GM12864 (cell line): ENCODE data around the gene CTRB1.

Source experiments
- DNase-seq: peaks from one replicate; pipeline ENCODE4 v3.0.0-alpha.2; 2011; ENCODE audit warnings: low read depth
- H3K4me3 ChIP-seq: 2 replicates; pipeline ENCODE4 v1.5.1; 2011; ENCODE audit warnings: mild to moderate bottlenecking, low read depth, low read length, control low read depth
- TF ChIP-seq, protein P1 (sequence below): IDR thresholded peaks from 2 replicates; pipeline ENCODE4 v1.5.1; 2011; ENCODE audit warnings: low read depth, mild to moderate bottlenecking, moderate library complexity, low read length, control low read depth, inconsistent platforms; ENCODE audit errors: missing control alignments

The CTRB1 gene

DNA sequence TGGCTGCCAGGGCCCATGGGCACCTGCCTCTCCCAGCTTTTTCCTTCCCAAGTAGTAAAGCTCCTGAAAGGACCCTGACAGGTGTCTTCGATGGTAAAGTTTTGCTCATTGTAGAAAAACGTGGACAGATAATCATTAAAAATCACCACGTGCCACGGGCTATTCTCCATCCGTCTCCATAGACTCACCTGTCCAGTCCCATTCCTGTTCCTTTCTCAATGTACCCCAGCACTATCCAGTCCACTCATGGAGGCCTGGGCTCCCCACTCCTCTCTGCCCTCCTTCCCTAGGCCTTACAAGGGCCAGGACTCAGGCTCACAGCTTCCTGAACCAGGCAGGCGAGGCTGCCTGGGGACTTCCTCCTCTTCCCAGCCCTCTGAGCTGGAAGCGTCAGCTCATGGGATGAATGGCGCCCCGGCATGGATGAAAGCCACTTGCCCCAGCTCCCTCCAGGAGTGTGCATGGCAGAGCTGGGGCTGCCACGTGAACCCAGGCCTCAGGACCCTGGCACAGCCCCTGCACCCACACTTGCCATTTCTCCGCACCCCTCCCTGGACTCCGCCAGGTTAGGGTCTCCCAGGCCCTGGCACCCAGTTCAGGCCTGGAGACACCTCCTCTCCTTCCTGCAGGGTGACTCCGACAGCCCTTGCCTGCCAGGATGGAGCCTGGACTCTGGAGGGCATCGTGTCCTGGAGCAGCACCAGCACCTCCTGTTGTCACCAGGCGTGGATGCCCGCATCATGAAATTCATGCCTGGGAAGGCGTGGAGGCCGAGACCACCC is 8.8 kb downstream of the CTRB1 start:
- TF ChIP-seq, protein P1, sequence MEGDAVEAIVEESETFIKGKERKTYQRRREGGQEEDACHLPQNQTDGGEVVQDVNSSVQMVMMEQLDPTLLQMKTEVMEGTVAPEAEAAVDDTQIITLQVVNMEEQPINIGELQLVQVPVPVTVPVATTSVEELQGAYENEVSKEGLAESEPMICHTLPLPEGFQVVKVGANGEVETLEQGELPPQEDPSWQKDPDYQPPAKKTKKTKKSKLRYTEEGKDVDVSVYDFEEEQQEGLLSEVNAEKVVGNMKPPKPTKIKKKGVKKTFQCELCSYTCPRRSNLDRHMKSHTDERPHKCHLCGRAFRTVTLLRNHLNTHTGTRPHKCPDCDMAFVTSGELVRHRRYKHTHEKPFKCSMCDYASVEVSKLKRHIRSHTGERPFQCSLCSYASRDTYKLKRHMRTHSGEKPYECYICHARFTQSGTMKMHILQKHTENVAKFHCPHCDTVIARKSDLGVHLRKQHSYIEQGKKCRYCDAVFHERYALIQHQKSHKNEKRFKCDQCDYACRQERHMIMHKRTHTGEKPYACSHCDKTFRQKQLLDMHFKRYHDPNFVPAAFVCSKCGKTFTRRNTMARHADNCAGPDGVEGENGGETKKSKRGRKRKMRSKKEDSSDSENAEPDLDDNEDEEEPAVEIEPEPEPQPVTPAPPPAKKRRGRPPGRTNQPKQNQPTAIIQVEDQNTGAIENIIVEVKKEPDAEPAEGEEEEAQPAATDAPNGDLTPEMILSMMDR: no peak
- no peak for DNase-seq
- no peak overlapping the region for H3K4me3 ChIP-seq

DNA sequence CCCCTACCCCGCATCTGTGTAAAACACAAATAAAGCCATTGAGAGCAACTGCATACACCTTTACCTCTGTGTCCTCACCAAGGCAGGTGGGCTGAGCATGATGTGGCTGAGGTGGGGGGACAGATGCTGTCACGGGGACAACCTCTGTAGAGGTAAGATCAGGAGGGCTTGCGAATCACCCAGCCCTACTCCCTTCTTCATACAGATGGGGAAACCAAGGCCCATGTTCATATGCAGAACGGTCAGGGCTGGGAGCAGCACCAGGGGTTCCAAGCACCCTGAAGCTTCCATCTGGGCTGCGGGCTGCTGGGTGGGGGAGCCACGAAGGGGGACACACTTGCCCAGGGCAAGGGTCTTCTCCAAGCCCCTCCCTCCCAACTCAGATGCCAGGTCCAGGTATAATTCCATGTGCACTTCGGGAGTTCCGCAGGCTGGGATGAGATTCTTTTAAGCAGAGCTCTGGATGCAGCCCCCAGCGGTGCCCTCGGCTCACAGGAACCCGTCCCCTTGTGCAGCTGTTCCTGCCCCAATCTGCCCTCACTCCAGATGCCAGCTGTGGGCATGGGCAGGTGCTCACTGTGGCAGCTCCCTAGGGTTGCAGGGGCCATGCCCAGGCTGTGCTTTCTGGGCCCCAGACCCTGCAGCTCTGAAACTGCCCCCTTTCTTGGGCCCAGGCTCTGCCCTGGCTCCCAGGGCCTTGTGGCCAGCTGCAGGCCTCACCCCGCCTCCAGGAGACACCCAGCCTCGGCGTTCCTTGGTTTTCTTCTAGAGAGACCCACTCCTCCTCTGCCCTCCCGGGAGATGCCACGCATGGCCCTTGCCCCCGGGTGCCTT is 9.6 kb downstream of the CTRB1 start:
- H3K4me3 ChIP-seq: no peak overlapping the region
- DNase-seq: no peak
- TF ChIP-seq, protein P1: no peak

DNA sequence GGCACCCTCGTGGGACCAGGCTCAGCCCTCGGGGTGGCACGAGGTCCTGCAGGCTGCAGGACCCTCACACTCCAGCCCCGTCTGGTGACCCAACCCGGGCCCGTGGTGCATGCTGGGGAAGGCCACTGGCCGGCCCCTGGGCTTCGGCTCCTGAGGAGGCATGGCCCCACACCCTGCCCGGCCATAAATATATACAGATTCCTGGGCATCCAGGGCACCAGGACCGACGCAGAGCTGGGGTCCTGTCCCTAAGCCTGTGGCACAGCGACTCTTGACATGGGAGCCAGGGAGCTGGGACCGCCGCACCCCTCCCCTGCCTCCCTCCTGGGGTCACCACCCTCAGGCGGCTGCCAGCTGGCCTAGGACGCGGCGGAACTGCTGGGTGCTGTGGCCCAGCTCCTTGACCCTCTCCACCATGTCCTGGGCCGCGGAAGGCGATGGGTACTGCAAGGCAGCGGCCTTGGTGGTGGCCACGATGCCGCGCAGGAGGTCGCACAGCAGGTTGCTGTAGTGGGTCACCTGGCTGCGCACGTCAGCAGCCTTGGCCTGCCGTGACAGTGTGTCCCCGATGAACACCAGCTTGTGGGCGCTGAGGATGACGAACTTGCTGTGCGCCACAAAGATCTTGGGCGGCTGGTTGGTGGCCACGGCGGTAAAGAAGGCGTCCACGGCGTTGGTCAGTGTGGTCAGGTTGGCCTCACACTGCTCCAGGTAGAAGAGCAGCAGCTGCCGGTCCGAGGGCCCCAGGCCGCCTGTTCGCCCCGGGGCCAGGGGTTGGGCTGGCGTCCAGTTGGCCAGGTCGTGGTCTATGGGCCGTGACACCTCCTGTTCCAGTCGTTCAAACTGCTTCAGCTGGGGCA is 10.6 kb downstream of the CTRB1 start:
- H3K4me3 ChIP-seq: no peak overlapping the region
- TF ChIP-seq, protein P1: no peak
- no peak for DNase-seq

DNA sequence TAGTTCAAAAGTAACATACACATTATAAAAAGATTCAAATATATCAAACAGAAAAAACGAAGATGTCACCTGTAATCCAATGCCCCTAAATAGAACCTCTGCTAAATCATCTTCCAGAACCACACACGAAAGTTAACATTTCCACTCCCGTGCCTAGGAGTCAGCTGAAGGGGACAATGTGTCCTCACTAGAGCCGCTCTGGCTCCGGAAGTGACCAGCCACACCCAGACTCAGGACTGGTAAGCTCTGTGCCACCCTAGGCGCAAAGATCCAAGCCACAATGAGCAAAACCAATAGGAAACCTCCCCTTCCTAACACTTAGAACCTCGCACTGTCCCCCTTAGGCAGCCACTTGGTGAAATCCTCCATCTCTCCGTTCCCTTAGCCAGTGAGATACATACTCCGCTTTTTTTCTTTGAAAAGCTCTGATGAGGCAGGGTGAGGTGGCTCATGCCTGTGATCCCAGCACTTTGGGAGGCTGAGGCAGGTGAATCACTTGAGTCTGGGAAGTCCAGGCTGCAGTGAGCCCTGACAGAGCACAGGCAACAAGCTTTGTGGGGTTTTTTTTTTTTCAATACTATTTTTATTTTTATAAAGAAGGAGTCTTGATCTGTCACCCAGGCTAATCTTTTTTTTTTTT is 11.8 kb downstream of the CTRB1 start:
- DNase-seq: no peak
- H3K4me3 ChIP-seq: no peak overlapping the region
- TF ChIP-seq, protein P1: no peak

DNA sequence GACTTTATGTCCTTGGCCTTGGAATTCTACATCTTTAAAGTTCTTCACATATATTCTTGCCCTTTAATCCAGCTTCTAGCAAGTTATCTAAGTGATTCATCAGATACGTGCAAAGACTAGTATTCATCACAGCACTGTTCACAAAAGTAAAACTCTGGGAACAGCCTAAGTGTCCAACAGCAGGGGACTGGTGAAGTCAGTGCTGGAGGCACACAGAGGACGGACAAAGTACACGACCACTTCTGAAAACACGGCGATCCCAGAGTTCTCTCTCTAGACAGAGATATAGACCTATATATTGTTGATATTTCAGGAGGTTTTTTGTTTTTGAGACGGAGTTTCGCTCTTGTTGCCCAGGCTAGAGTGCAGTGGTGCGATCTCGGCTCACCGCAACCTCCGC is 12.8 kb downstream of the CTRB1 start:
- H3K4me3 ChIP-seq: no peak overlapping the region
- no peak for DNase-seq
- TF ChIP-seq, protein P1: no peak

DNA sequence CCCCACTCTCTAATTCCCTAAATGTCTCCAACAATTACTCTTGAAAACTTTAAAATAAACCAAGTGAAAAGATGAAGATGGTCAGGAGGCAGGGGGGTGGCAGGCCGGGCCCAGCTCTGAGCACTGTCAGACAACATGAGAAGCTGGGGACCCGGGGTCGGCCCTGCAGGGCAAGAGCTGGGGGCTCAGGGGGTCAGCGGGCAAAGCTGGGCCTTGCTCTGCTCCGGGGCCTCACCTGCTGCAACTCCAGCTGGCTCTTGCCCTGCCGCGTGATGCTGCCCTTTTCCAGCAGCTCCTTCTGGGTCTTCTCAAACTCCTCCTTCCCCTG is 14.8 kb downstream of the CTRB1 start:
- DNase-seq: no peak
- H3K4me3 ChIP-seq: no peak overlapping the region
- TF ChIP-seq, protein P1: no peak
